GM23338 (cell line): ENCODE results near the gene EDA. TPM values are rescaled to one million over a fixed set of nuclear protein-coding genes. Genes with fewer than 3 reads are reported as not detected.

Experiments
- ATAC-seq: fragments of 200-7000 bp; cut with Tn5 transposase; 3 replicates; pipeline ENCODE4 v1.9.1; 2020
- DNase-seq: peaks from one replicate; pipeline ENCODE4 v3.0.0-alpha.2; 2015; ENCODE audit warnings: low spot score
- H2AFZ ChIP-seq: fragments of 200-600 bp; sonication (generic); 2 replicates; pipeline ENCODE4 v1.8.0; 2016; ENCODE audit warnings: antibody characterized with exemption, mild to moderate bottlenecking, moderate library complexity
- H3F3A ChIP-seq: fragments of 200-600 bp; sonication (generic); replicated peaks from 2 replicates; pipeline ENCODE4 v1.8.0; 2017; ENCODE audit warnings: antibody characterized with exemption, mixed run types, low read depth
- H3K27ac ChIP-seq: fragments of 200-600 bp; sonication (generic); 2 replicates; pipeline ENCODE4 v1.6.1; 2016; ENCODE audit warnings: low read depth
- H3K27me3 ChIP-seq: fragments of 200-600 bp; sonication (generic); 2 replicates; pipeline ENCODE4 v1.8.0; 2016; ENCODE audit warnings: mild to moderate bottlenecking, mixed run types, moderate library complexity; ENCODE audit not compliant: insufficient read depth
- H3K36me3 ChIP-seq: fragments of 200-600 bp; sonication (generic); 2 replicates; pipeline ENCODE4 v1.8.0; 2016; ENCODE audit warnings: mild to moderate bottlenecking; ENCODE audit not compliant: insufficient read depth
- H3K4me1 ChIP-seq: fragments of 200-600 bp; sonication (generic); 2 replicates; pipeline ENCODE4 v1.8.0; 2016; ENCODE audit warnings: mild to moderate bottlenecking, moderate library complexity; ENCODE audit not compliant: insufficient read depth
- H3K4me2 ChIP-seq: fragments of 200-600 bp; sonication (generic); 2 replicates; pipeline ENCODE4 v1.7.1; 2017; ENCODE audit warnings: mixed run types
- H3K4me3 ChIP-seq: fragments of 200-600 bp; sonication (generic); 2 replicates; pipeline ENCODE4 v1.6.1; 2016; ENCODE audit warnings: mixed run types
- H3K79me2 ChIP-seq: fragments of 200-600 bp; sonication (generic); replicated peaks from 2 replicates; pipeline ENCODE4 v1.8.0; 2017; ENCODE audit warnings: mild to moderate bottlenecking; ENCODE audit not compliant: insufficient read depth
- H3K9me2 ChIP-seq: fragments of 200-600 bp; sonication (generic); 2 replicates; pipeline ENCODE4 v1.8.0; 2017; ENCODE audit not compliant: insufficient read depth
- H4K20me1 ChIP-seq: fragments of 200-600 bp; sonication (generic); replicated peaks from 2 replicates; pipeline ENCODE4 v1.8.0; 2017; ENCODE audit warnings: mild to moderate bottlenecking; ENCODE audit not compliant: insufficient read depth
- H3K27ac Mint-ChIP-seq: 2 replicates; pipeline ENCODE4 v1.8.0; 2020; ENCODE audit warnings: inconsistent platforms, mild to moderate bottlenecking, moderate library complexity, mixed read lengths
- H3K27me3 Mint-ChIP-seq: 3 replicates; pipeline ENCODE4 v1.8.0; 2022; ENCODE audit warnings: low read depth, mild to moderate bottlenecking, moderate library complexity, mixed read lengths, inconsistent platforms; ENCODE audit not compliant: insufficient read depth, poor library complexity
- H3K36me3 Mint-ChIP-seq: 3 replicates; pipeline ENCODE4 v1.8.0; 2021; ENCODE audit warnings: low read depth, mild to moderate bottlenecking, inconsistent platforms, moderate library complexity, mixed read lengths
- H3K4me1 Mint-ChIP-seq: 3 replicates; pipeline ENCODE4 v1.8.0; 2020; ENCODE audit warnings: mild to moderate bottlenecking, inconsistent platforms, mixed read lengths
- H3K4me3 Mint-ChIP-seq: 3 replicates; pipeline ENCODE4 v1.8.0; 2021; ENCODE audit warnings: moderate library complexity, mild to moderate bottlenecking, inconsistent platforms, mixed read lengths
- H3K9me3 Mint-ChIP-seq: 3 replicates; pipeline ENCODE4 v1.8.0; 2020; ENCODE audit warnings: moderate library complexity, mild to moderate bottlenecking, inconsistent platforms, mixed read lengths
- CREB1 ChIP-seq: fragments of 250-450 bp; sonication (Bioruptor Pico); IDR thresholded peaks from 2 replicates; pipeline ENCODE4 v1.5.0; 2020; ENCODE audit warnings: low read depth, mild to moderate bottlenecking, moderate library complexity
- EZH2 ChIP-seq: fragments of 200-600 bp; sonication (generic); IDR thresholded peaks from one replicate; pipeline ENCODE4 v1.8.0; 2017; ENCODE audit warnings: antibody characterized with exemption, mild to moderate bottlenecking, low read depth; ENCODE audit not compliant: unreplicated experiment
- EZH2phosphoT487 ChIP-seq: fragments of 200-600 bp; sonication (generic); IDR thresholded peaks from one replicate; pipeline ENCODE4 v1.8.1; 2018; ENCODE audit warnings: antibody characterized with exemption; ENCODE audit not compliant: unreplicated experiment
- JUNB ChIP-seq: IDR thresholded peaks from one replicate; pipeline ENCODE4 v1.6.1; 2016; ENCODE audit warnings: antibody characterized with exemption; ENCODE audit not compliant: unreplicated experiment
- NANOG ChIP-seq: IDR thresholded peaks from 2 replicates; pipeline ENCODE4 v1.6.1; 2016; ENCODE audit warnings: antibody characterized with exemption, borderline replicate concordance
- POLR2AphosphoS5 ChIP-seq: IDR thresholded peaks from 2 replicates; pipeline ENCODE4 v1.6.1; 2016; ENCODE audit warnings: antibody characterized with exemption, low read depth
- STAT1 ChIP-seq: IDR thresholded peaks from one replicate; pipeline ENCODE4 v1.6.1; 2016; ENCODE audit warnings: antibody characterized with exemption; ENCODE audit not compliant: unreplicated experiment
- ZNF114 ChIP-seq: fragments of 250-450 bp; sonication (Bioruptor Pico); IDR thresholded peaks from 2 replicates; pipeline ENCODE4 v1.5.0; 2020; ENCODE audit warnings: mild to moderate bottlenecking, moderate library complexity
- ZNF331 ChIP-seq: fragments of 250-450 bp; sonication (Bioruptor Pico); IDR thresholded peaks from 2 replicates; pipeline ENCODE4 v1.5.0; 2020; ENCODE audit warnings: low read depth, mild to moderate bottlenecking, moderate library complexity
- polyA plus RNA-seq: library from polyadenylated mRNA; unstranded; fragments of >200 nt; fragmentation: Nextera tagmentation; extraction: Ambion mirVana; gene quantifications from 2 replicates; pipeline ENCODE4 v1.2.1, GENCODE V29; 2016
- total RNA-seq: library from RNA; depleted of rRNA; stranded (reverse); fragments of >200 nt; shearing (Covaris generic); gene quantifications from 2 replicates; pipeline ENCODE4 v1.2.3, GENCODE V29; 2014
- TF ChIP-seq, protein P1 (sequence below): IDR thresholded peaks from 2 replicates; pipeline ENCODE4 v1.6.1; 2016; ENCODE audit warnings: antibody characterized with exemption
- TF ChIP-seq, protein P2 (sequence below): fragments of 250-450 bp; sonication (Bioruptor Pico); IDR thresholded peaks from 2 replicates; pipeline ENCODE4 v1.5.0; 2020; ENCODE audit warnings: mild to moderate bottlenecking, moderate library complexity
- TF ChIP-seq, protein P3 (sequence below): IDR thresholded peaks from one replicate; pipeline ENCODE4 v1.6.1; 2018; ENCODE audit warnings: antibody characterized with exemption; ENCODE audit not compliant: unreplicated experiment
- TF ChIP-seq, protein P4 (sequence below), 2 experiments: fragments of 200-600 bp in 1 of 2; sonication (generic) in 1 of 2; conservative IDR thresholded peaks; 2 replicates each; pipeline versions ENCODE4 v1.5.1 to v1.6.1; 2016 to 2017; ENCODE audit warnings: antibody characterized with exemption in 2 of 2, low read depth in 2 of 2, mild to moderate bottlenecking in 2 of 2, moderate library complexity in 1 of 2

Gene EDA
- total and polyA plus RNA-seq, 2 experiments from 2014 or later: 6.6 to 19.6 TPM

DNA sequence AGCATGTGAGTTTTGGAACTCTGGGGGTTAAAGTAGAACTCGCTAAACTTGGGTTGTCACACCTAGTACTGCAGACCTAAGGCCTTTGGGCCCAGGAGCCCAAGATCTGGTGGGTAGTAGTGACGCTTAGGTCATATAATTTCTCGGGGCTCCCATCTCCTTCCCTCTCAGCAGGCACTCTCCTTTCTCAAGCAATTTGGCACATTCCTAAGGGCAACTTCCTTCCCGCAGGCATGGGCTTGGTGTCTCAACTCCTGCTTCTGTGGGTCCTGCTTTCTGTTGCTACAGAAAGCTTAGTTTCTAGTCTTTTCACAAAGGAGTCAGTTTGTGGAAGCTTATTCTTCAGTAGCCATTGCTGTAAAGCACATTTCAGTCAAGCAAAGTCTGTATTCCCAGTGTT is 10.4 kb upstream of the EDA start:
- Histone ChIP-seq H3K4me2 (no peak overlapping the region), H3K4me1 (peaks cover 26% of the 10 kb centered on the region), H3K9me2 (no peaks in the 10 kb centered on the region), H3K4me3 (no peak overlapping the region), H3K27me3 (no peaks in the 10 kb centered on the region), H3K27ac (no peak overlapping the region), H4K20me1 (no peaks in the 10 kb centered on the region), H3K36me3 (no peaks in the 10 kb centered on the region), H3F3A (no peaks in the 10 kb centered on the region), H3K79me2 (no peaks in the 10 kb centered on the region), H2AFZ (no peak overlapping the region; the same call in 1 of the 2 replicates)
- ATAC-seq: peak; percentile 59
- H3K27me3 Mint-ChIP-seq: no peaks in the 10 kb centered on the region
- no peaks in the 10 kb centered on the region for H3K36me3 Mint-ChIP-seq
- TF ChIP-seq ZNF114 (CRISPR knock-in tag): no peak
- TF ChIP-seq EZH2: no peak
- TF ChIP-seq, protein P1, sequence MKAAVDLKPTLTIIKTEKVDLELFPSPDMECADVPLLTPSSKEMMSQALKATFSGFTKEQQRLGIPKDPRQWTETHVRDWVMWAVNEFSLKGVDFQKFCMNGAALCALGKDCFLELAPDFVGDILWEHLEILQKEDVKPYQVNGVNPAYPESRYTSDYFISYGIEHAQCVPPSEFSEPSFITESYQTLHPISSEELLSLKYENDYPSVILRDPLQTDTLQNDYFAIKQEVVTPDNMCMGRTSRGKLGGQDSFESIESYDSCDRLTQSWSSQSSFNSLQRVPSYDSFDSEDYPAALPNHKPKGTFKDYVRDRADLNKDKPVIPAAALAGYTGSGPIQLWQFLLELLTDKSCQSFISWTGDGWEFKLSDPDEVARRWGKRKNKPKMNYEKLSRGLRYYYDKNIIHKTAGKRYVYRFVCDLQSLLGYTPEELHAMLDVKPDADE: no peak
- TF ChIP-seq, protein P2, sequence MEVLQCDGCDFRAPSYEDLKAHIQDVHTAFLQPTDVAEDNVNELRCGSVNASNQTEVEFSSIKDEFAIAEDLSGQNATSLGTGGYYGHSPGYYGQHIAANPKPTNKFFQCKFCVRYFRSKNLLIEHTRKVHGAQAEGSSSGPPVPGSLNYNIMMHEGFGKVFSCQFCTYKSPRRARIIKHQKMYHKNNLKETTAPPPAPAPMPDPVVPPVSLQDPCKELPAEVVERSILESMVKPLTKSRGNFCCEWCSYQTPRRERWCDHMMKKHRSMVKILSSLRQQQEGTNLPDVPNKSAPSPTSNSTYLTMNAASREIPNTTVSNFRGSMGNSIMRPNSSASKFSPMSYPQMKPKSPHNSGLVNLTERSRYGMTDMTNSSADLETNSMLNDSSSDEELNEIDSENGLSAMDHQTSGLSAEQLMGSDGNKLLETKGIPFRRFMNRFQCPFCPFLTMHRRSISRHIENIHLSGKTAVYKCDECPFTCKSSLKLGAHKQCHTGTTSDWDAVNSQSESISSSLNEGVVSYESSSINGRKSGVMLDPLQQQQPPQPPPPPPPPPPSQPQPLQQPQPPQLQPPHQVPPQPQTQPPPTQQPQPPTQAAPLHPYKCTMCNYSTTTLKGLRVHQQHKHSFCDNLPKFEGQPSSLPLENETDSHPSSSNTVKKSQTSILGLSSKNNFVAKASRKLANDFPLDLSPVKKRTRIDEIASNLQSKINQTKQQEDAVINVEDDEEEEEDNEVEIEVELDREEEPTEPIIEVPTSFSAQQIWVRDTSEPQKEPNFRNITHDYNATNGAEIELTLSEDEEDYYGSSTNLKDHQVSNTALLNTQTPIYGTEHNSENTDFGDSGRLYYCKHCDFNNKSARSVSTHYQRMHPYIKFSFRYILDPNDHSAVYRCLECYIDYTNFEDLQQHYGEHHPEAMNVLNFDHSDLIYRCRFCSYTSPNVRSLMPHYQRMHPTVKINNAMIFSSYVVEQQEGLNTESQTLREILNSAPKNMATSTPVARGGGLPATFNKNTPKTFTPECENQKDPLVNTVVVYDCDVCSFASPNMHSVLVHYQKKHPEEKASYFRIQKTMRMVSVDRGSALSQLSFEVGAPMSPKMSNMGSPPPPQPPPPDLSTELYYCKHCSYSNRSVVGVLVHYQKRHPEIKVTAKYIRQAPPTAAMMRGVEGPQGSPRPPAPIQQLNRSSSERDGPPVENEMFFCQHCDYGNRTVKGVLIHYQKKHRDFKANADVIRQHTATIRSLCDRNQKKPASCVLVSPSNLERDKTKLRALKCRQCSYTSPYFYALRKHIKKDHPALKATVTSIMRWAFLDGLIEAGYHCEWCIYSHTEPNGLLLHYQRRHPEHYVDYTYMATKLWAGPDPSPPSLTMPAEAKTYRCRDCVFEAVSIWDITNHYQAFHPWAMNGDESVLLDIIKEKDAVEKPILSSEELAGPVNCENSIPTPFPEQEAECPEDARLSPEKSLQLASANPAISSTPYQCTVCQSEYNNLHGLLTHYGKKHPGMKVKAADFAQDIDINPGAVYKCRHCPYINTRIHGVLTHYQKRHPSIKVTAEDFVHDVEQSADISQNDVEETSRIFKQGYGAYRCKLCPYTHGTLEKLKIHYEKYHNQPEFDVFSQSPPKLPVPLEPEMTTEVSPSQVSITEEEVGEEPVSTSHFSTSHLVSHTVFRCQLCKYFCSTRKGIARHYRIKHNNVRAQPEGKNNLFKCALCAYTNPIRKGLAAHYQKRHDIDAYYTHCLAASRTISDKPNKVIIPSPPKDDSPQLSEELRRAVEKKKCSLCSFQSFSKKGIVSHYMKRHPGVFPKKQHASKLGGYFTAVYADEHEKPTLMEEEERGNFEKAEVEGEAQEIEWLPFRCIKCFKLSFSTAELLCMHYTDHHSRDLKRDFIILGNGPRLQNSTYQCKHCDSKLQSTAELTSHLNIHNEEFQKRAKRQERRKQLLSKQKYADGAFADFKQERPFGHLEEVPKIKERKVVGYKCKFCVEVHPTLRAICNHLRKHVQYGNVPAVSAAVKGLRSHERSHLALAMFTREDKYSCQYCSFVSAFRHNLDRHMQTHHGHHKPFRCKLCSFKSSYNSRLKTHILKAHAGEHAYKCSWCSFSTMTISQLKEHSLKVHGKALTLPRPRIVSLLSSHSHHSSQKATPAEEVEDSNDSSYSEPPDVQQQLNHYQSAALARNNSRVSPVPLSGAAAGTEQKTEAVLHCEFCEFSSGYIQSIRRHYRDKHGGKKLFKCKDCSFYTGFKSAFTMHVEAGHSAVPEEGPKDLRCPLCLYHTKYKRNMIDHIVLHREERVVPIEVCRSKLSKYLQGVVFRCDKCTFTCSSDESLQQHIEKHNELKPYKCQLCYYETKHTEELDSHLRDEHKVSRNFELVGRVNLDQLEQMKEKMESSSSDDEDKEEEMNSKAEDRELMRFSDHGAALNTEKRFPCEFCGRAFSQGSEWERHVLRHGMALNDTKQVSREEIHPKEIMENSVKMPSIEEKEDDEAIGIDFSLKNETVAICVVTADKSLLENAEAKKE: no peak
- TF ChIP-seq, protein P3, sequence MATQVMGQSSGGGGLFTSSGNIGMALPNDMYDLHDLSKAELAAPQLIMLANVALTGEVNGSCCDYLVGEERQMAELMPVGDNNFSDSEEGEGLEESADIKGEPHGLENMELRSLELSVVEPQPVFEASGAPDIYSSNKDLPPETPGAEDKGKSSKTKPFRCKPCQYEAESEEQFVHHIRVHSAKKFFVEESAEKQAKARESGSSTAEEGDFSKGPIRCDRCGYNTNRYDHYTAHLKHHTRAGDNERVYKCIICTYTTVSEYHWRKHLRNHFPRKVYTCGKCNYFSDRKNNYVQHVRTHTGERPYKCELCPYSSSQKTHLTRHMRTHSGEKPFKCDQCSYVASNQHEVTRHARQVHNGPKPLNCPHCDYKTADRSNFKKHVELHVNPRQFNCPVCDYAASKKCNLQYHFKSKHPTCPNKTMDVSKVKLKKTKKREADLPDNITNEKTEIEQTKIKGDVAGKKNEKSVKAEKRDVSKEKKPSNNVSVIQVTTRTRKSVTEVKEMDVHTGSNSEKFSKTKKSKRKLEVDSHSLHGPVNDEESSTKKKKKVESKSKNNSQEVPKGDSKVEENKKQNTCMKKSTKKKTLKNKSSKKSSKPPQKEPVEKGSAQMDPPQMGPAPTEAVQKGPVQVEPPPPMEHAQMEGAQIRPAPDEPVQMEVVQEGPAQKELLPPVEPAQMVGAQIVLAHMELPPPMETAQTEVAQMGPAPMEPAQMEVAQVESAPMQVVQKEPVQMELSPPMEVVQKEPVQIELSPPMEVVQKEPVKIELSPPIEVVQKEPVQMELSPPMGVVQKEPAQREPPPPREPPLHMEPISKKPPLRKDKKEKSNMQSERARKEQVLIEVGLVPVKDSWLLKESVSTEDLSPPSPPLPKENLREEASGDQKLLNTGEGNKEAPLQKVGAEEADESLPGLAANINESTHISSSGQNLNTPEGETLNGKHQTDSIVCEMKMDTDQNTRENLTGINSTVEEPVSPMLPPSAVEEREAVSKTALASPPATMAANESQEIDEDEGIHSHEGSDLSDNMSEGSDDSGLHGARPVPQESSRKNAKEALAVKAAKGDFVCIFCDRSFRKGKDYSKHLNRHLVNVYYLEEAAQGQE: no peak
- TF ChIP-seq CREB1 (CRISPR knock-in tag): no peak
- no peak for TF ChIP-seq POLR2AphosphoS5
- TF ChIP-seq, protein P4, sequence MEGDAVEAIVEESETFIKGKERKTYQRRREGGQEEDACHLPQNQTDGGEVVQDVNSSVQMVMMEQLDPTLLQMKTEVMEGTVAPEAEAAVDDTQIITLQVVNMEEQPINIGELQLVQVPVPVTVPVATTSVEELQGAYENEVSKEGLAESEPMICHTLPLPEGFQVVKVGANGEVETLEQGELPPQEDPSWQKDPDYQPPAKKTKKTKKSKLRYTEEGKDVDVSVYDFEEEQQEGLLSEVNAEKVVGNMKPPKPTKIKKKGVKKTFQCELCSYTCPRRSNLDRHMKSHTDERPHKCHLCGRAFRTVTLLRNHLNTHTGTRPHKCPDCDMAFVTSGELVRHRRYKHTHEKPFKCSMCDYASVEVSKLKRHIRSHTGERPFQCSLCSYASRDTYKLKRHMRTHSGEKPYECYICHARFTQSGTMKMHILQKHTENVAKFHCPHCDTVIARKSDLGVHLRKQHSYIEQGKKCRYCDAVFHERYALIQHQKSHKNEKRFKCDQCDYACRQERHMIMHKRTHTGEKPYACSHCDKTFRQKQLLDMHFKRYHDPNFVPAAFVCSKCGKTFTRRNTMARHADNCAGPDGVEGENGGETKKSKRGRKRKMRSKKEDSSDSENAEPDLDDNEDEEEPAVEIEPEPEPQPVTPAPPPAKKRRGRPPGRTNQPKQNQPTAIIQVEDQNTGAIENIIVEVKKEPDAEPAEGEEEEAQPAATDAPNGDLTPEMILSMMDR (conservative IDR thresholded peaks at IDR 0.05; ENCODE audit: low read depth in 2 of 2): no peak
- TF ChIP-seq ZNF331 (CRISPR knock-in tag): no peak
- no peak for TF ChIP-seq STAT1
- no peak for TF ChIP-seq JUNB
- no peak for TF ChIP-seq EZH2phosphoT487
- TF ChIP-seq NANOG: no peak
- peaks cover 36% of the 10 kb centered on the region for H3K4me1 Mint-ChIP-seq
- H3K9me3 Mint-ChIP-seq: no peaks in the 10 kb centered on the region
- DNase-seq: peak; percentile 42
- peak overlapping the region; percentile 10; the same call in 1 of the 3 replicates for H3K4me3 Mint-ChIP-seq
- no peak overlapping the region for H3K27ac Mint-ChIP-seq
